PC-9 (cell line): ENCODE data around the gene ABR. TPM values are rescaled to one million over a fixed set of nuclear protein-coding genes. Genes with fewer than 3 reads are reported as not detected.

Experiments
- BruUV-seq: library from RNA; stranded (reverse); fragments of 400-500 nt; replicated peaks from 2 replicates; lab custom pipeline; 2021; lab: Mats Ljungman, UMichigan
- CTCF ChIA-PET: fragments of 300-600 bp; sonication (Branson Sonifier 250); formaldehyde crosslinking; loops from one replicate; lab custom pipeline; 2022; ENCODE audit warnings: antibody characterized with exemption; lab: Charles Lee
- POLR2A ChIA-PET: fragments of 300-600 bp; sonication (Branson Sonifier 250); formaldehyde crosslinking; loops from one replicate; lab custom pipeline; 2022; ENCODE audit warnings: antibody characterized with exemption; ENCODE audit not compliant: unreplicated experiment; lab: Charles Lee
- DNase-seq, 2 experiments: peaks; one replicate each; pipeline versions ENCODE4 v3.0.0 to v3.0.0-alpha.2; 2015 to 2022; ENCODE audit warnings: mixed read lengths in 1 of 2
- H2AFZ ChIP-seq: fragments of 200-600 bp; sonication (generic); 2 replicates; pipeline ENCODE4 v1.8.1; 2017; ENCODE audit warnings: antibody characterized with exemption
- H3F3A ChIP-seq: fragments of 200-600 bp; sonication (generic); 2 replicates; pipeline ENCODE4 v1.8.1; 2017; ENCODE audit warnings: antibody characterized with exemption, mild to moderate bottlenecking, low read depth; ENCODE audit not compliant: insufficient read depth
- H3K27ac ChIP-seq: fragments of 200-600 bp; sonication (generic); 2 replicates; pipeline ENCODE4 v1.6.1; 2016; ENCODE audit warnings: mixed run types
- H3K27me3 ChIP-seq: fragments of 200-600 bp; sonication (generic); 2 replicates; pipeline ENCODE4 v1.6.1; 2016; ENCODE audit warnings: low read depth, mixed run types; ENCODE audit not compliant: insufficient read depth
- H3K36me3 ChIP-seq: fragments of 200-600 bp; sonication (generic); 2 replicates; pipeline ENCODE4 v1.6.1; 2016; ENCODE audit warnings: low read depth, mixed run types
- H3K4me1 ChIP-seq: fragments of 200-600 bp; sonication (generic); replicated peaks from 2 replicates; pipeline ENCODE4 v1.6.1; 2016; ENCODE audit warnings: mixed run types; ENCODE audit not compliant: insufficient read depth
- H3K4me2 ChIP-seq: fragments of 200-600 bp; sonication (generic); 2 replicates; pipeline ENCODE4 v1.6.1; 2017; ENCODE audit warnings: mixed run types
- H3K4me3 ChIP-seq: fragments of 200-600 bp; sonication (generic); 2 replicates; pipeline ENCODE4 v1.6.1; 2016; ENCODE audit warnings: mixed run types
- H3K79me2 ChIP-seq: fragments of 200-600 bp; sonication (generic); 2 replicates; pipeline ENCODE4 v1.6.1; 2017; ENCODE audit warnings: low read depth, mixed run types
- H3K9me2 ChIP-seq: fragments of 200-600 bp; sonication (generic); 2 replicates; pipeline ENCODE4 v1.8.1; 2017; ENCODE audit warnings: mild to moderate bottlenecking; ENCODE audit not compliant: insufficient read depth
- H3K9me3 ChIP-seq: fragments of 200-600 bp; sonication (generic); 2 replicates; pipeline ENCODE4 v1.8.1; 2016; ENCODE audit warnings: low read depth; ENCODE audit not compliant: insufficient read depth
- H4K20me1 ChIP-seq: fragments of 200-600 bp; sonication (generic); 2 replicates; pipeline ENCODE4 v1.8.1; 2017; ENCODE audit not compliant: insufficient read depth
- CTCF ChIP-seq: fragments of 200-600 bp; sonication (generic); conservative IDR thresholded peaks from 2 replicates; pipeline ENCODE4 v1.6.1; 2017; ENCODE audit warnings: mixed run types, antibody characterized with exemption, mild to moderate bottlenecking, moderate library complexity
- EZH2 ChIP-seq: fragments of 200-600 bp; sonication (generic); IDR thresholded peaks from 2 replicates; pipeline ENCODE4 v1.8.0; 2017; ENCODE audit warnings: antibody characterized with exemption, low read depth
- intact Hi-C: fragments of 100-400 bp; cut with micrococcal nuclease; formaldehyde crosslinking; loops from one replicate; pipeline ENCODE4 v1.10.0; 2022; ENCODE audit not compliant: unreplicated experiment
- total RNA-seq: library from RNA; stranded (reverse); gene quantifications from 2 replicates; pipeline ENCODE4 v1.2.3, GENCODE V29; 2021

The ABR gene
- total RNA-seq, 1 experiment from 2014 or later, result 76.0 TPM

DNA sequence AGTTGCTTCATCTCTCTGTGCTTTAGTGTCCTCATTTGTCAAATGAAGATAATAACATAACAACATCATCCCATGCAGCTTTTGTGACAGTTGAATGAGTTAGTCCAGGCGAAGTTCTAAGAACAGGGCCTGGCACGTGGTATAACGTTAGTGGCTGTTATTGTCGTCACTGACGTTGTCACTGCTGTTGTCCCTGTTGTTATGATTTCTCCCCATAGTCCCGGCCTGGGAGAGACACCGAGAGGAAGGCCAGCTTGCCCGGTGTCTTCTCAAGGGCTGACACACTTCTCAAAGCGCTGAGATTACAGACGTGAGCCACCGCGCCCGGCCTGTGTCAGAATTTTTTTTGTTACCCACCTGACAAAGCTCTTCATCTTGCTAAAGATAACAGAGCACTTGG lies 29.9 kb downstream of the ABR start:
- Histone ChIP-seq H3K27ac (no peak overlapping the region), H3K4me2 (no peak overlapping the region), H2AFZ (no peak overlapping the region), H3K27me3 (no peaks in the 10 kb centered on the region), H3K9me2 (no peaks in the 10 kb centered on the region), H3K9me3 (no peaks in the 10 kb centered on the region), H3K4me1 (no peaks in the 10 kb centered on the region), H3K36me3 (no peaks in the 10 kb centered on the region), H4K20me1 (no peaks in the 10 kb centered on the region), H3K79me2 (no peaks in the 10 kb centered on the region), H3F3A (0 out of 2 replicates have a peak, but pooled peaks cover 8% of the 10 kb centered on the region), H3K4me3 (no peak overlapping the region)
- POLR2A ChIA-PET, result interaction anchor here (0.5 kb wide), 1 partner anchor 81 kb away, joined by 3 read pairs; no protein-coding TSS in a partner anchor
- DNase-seq, result peak in 1 of 2 experiments; percentile 17
- intact Hi-C loops, result no loop called here
- no TSS peak for BruUV-seq
- CTCF ChIA-PET, result no interaction called here
- TF ChIP-seq EZH2, result no peak
- TF ChIP-seq CTCF, result no peak

GRCh38 chr17:1147664-1148063 lies 32.1 kb downstream of the ABR start:
- Histone ChIP-seq H3K4me3 (no peak overlapping the region), H3F3A (0 out of 2 replicates have a peak, but pooled peaks cover 8% of the 10 kb centered on the region), H3K4me2 (no peak overlapping the region), H4K20me1 (no peaks in the 10 kb centered on the region), H3K9me3 (no peaks in the 10 kb centered on the region), H3K4me1 (no peaks in the 10 kb centered on the region), H3K27me3 (no peaks in the 10 kb centered on the region), H2AFZ (no peak overlapping the region), H3K27ac (no peak overlapping the region), H3K9me2 (no peaks in the 10 kb centered on the region), H3K36me3 (no peaks in the 10 kb centered on the region), H3K79me2 (no peaks in the 10 kb centered on the region)
- CTCF ChIA-PET, result interaction anchor here (0.5 to 1.9 kb wide), 7 partner anchors 13 to 167 kb away, joined by 3 to 36 read pairs (median 6); no protein-coding TSS in a partner anchor
- peak; percentile 69 to 80 for DNase-seq
- intact Hi-C loops, result loop anchor here (1.0 kb wide), 1 partner anchor 89 kb away; no protein-coding TSS in a partner anchor
- BruUV-seq, result no TSS peak
- POLR2A ChIA-PET, result interaction anchor here (0.6 kb wide), 1 partner anchor 51 kb away, joined by 3 read pairs; no protein-coding TSS in a partner anchor
- TF ChIP-seq EZH2 (no peak), CTCF (peak; percentile 79)

DNA sequence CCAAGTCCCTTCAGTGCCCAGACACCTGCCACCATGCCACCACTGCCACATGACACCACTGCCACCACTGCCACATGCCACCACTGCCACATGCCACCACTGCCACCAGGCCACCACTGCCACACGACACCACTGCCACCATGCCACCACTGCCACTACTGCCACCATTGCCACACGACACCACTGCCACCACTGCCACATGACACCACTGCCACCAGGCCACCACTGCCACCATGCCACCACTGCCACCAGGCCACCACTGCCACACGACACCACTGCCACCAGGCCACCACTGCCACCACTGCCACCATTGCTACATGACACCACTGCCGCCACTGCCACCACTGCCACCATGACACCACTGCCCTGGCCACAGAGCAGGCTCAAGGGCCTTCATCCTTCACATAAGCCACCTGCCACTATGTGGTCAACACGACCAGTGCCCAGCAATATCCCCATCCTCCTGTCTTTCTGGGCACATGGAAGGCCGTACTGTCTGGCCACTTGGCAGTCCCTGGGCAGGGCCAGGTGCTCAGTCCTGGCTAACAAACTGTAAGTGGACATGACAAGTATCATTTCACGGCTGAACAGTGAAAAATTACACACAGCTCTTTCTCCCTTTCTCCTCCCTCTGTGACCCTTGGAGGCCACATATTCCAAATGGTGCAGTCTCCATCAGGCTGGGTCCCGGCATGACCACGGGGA lies 33.1 kb downstream of the ABR start:
- H3K36me3 ChIP-seq, result no peaks in the 10 kb centered on the region
- H3K27ac ChIP-seq, result no peak overlapping the region
- no peaks in the 10 kb centered on the region for H3K9me3 ChIP-seq
- TF ChIP-seq EZH2 (no peak), CTCF (no peak)
- BruUV-seq, result no TSS peak
- ChIA-PET CTCF (interaction anchor here (0.5 to 1.9 kb wide), 6 partner anchors 24 to 168 kb away, joined by 3 to 36 read pairs (median 8); no protein-coding TSS in a partner anchor), POLR2A (interaction anchor here (0.6 kb wide), 1 partner anchor 50 kb away, joined by 3 read pairs; no protein-coding TSS in a partner anchor)
- no peaks in the 10 kb centered on the region for H3K9me2 ChIP-seq
- H2AFZ ChIP-seq, result no peak overlapping the region
- H3K79me2 ChIP-seq, result no peaks in the 10 kb centered on the region
- H3K4me2 ChIP-seq, result no peak overlapping the region
- intact Hi-C loops, result loop anchor here (1.0 kb wide), 1 partner anchor 88 kb away; no protein-coding TSS in a partner anchor
- no peak overlapping the region for H3K4me3 ChIP-seq
- H3K4me1 ChIP-seq, result no peaks in the 10 kb centered on the region
- H4K20me1 ChIP-seq, result no peaks in the 10 kb centered on the region
- DNase-seq, result no peak
- no peaks in the 10 kb centered on the region for H3K27me3 ChIP-seq
- 0 out of 2 replicates have a peak, but pooled peaks cover 8% of the 10 kb centered on the region for H3F3A ChIP-seq
